Right lung (tissue), 5 donors: ENCODE measurements around the gene SQOR. TPM values are rescaled to one million over a fixed set of nuclear protein-coding genes. Genes with fewer than 3 reads are reported as not detected.

Source experiments
- DNase-seq, 2 donors: peaks; one replicate each; pipeline ENCODE4 v3.0.0-alpha.2; 2013
- polyA plus RNA-seq, 5 donors: library from polyadenylated mRNA; unstranded; fragments of 120-200 nt; gene quantifications; one replicate each; pipeline versions ENCODE4 v1.2.1 to v1.2.3, GENCODE V29; 2013; ENCODE audit warnings: inconsistent platforms in 1 of 5, low replicate concordance in 1 of 5; ENCODE audit not compliant: insufficient read length in 5 of 5, insufficient read depth in 1 of 5

Gene SQOR
- polyA plus RNA-seq, 5 donors: 10.1 to 13.6 (median 11.1) TPM

DNA sequence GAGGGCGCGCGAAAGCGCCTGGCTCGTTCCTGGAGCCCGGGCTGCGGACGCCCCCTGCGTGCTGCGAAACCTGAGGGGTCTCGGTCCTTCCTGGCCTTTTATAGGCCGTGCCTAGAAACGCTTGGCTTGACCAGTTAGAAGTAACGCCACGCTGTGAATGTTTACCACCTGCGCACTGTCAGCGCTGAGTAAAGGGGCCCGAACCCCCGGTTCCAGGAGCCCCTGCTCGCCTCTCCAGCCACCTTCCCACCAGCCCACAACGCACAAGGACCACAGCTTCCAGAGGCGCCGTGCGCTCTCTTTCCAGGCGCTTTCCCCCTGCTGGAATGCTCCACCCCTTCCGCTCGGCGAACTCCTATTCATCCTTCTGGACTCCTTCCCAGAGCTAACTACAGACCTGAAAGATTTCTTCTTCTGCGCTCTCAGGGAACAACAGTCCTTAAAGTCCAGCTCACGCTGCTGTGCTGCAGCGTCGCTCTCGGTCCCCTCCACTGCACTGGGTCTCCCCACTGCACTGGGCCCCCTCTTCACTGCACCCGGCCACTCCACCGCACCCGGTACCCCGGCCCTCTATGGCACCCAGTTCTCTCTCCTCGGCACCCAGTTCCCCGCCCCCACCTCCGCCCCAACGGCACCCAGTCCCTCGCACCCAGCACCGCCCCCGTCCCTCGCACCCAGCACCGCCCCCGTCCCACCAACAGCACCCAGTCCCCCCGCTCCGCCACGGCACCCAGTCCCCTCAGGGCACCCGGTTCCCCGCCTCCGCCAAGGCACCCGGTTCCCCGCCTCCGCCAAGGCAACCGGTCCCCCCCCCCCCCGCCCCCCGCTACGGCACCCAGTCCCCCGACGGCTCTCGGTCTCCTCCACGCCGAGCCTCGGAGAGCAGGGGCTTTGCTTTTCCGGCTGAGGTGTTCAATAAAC is 69.8 kb downstream of the SQOR start:
- DNase-seq: no peak

DNA sequence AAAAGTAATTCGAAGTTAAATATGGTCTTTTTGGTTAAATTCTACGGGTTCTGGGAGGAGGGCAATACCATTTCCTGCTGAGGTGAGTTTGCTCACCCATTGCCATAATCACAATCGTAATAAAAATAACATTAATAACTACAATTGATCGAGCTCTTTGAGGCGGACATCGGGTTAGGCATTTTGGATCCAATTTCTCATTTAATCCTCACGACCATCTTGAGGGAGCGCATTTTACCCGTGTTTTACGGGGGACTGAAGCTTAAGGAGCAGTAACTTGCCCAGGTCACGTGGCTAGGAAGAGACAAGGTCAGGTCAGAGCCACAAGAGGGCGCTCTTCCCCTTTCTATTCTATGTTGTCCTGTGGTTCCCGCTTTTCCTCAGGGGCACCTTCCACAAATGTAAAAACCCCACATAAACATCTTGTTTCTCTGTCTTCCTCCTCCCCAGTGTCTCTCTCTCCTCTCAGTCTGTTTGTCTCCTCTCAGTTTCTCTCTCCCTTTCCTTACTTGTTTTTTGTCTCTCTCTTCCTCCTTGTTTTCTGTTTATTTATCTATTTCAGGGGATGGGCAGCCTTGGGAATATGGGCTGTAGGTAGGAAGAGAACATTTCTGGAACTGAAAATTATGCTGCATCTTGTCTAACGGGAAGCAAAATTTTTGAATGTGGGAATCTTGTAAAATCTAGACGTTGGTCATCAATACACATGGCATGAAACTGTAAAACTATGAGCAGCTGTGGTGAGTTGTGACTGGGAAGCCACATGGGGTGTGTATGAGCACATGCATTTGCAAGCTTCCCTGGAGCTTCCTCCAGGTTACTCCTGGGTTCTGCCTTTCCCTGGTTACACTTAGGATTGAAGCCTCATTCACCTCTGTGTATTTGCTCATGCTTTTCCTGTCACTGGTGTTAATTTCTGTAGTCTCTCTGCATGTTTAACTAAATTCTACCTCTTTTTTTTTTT is 71.0 kb downstream of the SQOR start:
- peak; percentile 76 to 83 for DNase-seq

- no peak for DNase-seq
These were observed 75.8 kb downstream of the SQOR start for GRCh38 chr15:45710657-45711056.

- peak; percentile 48 to 61 for DNase-seq
These were observed 80.0 kb downstream of the SQOR start for GRCh38 chr15:45714590-45715488.

DNA sequence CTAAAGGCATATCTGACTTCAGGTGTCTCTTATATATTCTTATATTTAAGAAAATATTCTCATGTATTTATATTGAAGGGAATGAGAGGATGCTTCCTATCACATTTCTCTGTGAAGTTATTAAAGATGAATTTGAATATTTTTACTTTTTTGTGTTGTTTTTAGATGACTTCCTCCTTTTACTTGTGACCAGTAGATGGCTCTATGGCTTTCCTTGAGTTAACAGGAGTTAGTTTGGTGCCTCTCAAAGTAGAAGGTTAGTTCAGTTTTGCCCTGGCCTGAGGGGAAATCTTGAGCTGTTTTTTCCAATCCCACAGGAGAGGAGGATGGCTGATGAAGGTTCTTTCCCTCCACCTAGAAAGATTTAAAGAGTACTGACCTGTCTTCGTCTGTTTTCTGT is 80.7 kb downstream of the SQOR start:
- no peak for DNase-seq

DNA sequence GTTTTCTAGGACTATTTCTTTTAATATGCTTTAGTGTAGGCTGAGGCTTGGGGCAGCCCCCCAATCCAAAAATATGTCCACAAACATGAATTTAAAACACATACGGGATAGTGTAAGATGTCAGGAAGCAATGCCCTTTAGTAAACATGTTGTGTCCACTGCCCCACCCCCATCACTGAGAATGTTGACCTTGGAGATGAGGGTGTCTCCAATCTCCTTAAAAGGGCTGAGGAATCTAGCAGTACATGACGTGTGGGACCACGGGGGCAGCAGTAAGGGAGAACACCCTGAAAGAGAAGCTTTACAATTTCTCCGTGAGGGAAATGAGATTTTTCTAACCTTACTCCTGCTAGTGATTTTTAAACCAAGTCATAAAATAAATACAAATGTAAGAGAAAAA is 84.7 kb downstream of the SQOR start:
- DNase-seq: no peak

- DNase-seq: no peak
These were observed 85.4 kb downstream of the SQOR start for GRCh38 chr15:45720183-45720582.

DNA sequence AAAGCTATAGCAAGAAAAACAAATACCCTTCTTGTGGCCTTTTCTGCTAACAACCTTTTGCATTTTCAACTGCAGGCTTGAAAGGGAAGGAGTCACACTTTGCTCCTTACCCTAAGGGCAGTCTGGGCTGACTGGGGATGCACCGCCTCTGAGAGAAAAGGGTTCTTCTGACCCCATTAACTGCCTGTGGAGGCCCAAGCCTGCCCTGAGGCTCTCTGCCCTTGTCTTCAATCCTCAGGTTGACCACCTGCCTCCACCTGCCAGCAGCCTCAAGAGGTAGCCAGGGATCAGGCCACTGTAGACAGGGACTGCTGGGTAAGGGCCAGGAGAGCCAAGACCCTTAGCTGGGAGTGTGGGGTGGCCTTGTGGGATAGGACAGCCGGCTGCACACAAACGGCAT is 93.8 kb downstream of the SQOR start:
- no peak for DNase-seq

DNA sequence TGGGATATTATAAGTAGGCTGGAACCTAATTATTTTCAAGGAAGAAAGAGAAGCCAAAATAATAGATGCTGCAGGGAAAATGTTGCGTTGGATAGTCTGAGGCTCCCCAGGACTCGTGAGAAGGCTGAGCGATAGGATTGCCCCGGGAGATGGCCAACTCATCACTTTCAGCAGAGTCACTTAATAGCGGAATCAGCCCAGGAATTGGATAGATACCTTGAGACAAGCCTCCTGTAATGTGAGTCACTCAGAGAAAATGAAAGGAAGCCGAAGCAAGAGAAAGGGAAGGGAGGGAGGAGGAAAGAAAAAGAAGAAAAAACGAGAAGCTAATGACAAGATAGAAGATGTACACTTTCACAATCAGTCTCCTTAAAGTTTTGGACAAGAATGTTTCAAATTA is 94.3 kb downstream of the SQOR start:
- DNase-seq: no peak

- DNase-seq: no peak
These were observed 96.5 kb downstream of the SQOR start for GRCh38 chr15:45731343-45731742.

GRCh38 chr15:45732662-45733061 is 97.8 kb downstream of the SQOR start:
- DNase-seq: peak; percentile 20 to 21

DNA sequence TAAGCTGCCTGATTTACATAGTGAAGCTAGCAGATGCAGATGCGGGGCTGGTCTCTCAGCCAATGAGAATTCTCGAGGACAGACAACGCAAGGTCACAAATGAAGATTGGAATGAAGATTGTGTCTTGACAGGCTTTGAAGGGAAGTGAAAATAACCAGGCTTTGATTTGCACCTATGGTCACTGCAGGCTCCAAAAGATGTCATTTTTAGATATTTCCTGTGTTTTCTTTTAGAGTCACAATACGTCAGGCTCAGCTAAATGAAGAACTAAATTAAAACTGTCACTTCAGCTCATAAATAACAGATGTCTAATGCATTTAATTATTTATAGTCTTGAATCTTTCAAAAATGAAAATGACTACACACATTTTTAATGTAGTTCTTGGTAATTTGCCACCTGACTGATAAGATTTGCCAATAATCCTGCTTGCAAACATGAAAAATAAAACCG is 99.5 kb downstream of the SQOR start:
- no peak for DNase-seq

Other genes starting within 250 kb of the SQOR start
- 1 to 10 TPM; 4.6 to 7.7 (median 6.7) TPM for gene SLC30A4, start 112.3 kb upstream of the SQOR start, polyA plus RNA-seq
- 10 to 100 TPM; 43.0 to 62.0 (median 54.7) TPM for gene BLOC1S6, start 47.6 kb upstream of the SQOR start, polyA plus RNA-seq